B cell (primary cell): Measurements from ENCODE around the gene C2orf92. TPM values are rescaled to one million over a fixed set of nuclear protein-coding genes. Genes with fewer than 3 reads are reported as not detected.
"Not testable (repeated sequence)": the region's sequence is repeated elsewhere in the genome, so short reads cannot be mapped to it uniquely, and the experiment has no call there.

Source experiments
- ATAC-seq: fragments of 200-7000 bp; cut with Tn5 transposase; one replicate; pipeline ENCODE4 v1.10.0; 2021; ENCODE audit warnings: low read depth, mild to moderate bottlenecking, moderate number of reproducible peaks, moderate library complexity
- CTCF ChIA-PET: fragments of 350-600 bp; sonication (Branson Sonifier 250); formaldehyde crosslinking; loops from one replicate; lab custom pipeline; 2021; ENCODE audit warnings: antibody characterized with exemption, inconsistent platforms; lab: Charles Lee
- POLR2A ChIA-PET: fragments of 350-600 bp; sonication (Branson Sonifier 250); formaldehyde crosslinking; loops from one replicate; lab custom pipeline; 2021; ENCODE audit warnings: antibody characterized with exemption; lab: Charles Lee
- DNase-seq: peaks from one replicate; pipeline ENCODE4 v3.0.0; 2013
- H2AFZ ChIP-seq: 2 replicates; pipeline ENCODE4 v1.6.1; 2012; ENCODE audit warnings: mild to moderate bottlenecking, low read depth, low read length; ENCODE audit not compliant: insufficient read depth, poor library complexity, severe bottlenecking
- H3K27ac ChIP-seq, 2 donors: 1 replicate in 1 of 2; 2 replicates in 1 of 2; pipeline ENCODE4 v1.5.1; 2012 to 2013; ENCODE audit warnings: low read length in 2 of 2, mild to moderate bottlenecking in 2 of 2, moderate library complexity in 1 of 2
- H3K27me3 ChIP-seq, 4 experiments: fragments of 200-600 bp in 1 of 4; sonication (generic) in 1 of 4; replicated peaks in 1 of 4; 1 replicate in 2 of 4; 2 replicates in 2 of 4; pipeline versions ENCODE4 v1.6.1 to v1.7.0; 2013 to 2016; ENCODE audit warnings: low read length in 3 of 4, mild to moderate bottlenecking in 2 of 4, mixed read lengths in 1 of 4, moderate library complexity in 1 of 4; ENCODE audit not compliant: insufficient read depth in 4 of 4, control insufficient read depth in 3 of 4; ENCODE audit errors: control extremely low read depth in 1 of 4
- H3K36me3 ChIP-seq, 2 experiments: replicated peaks in 1 of 2; 1 replicate in 1 of 2; 2 replicates in 1 of 2; pipeline versions ENCODE4 v1.6.1 to v1.7.1; 2013; ENCODE audit warnings: low read length in 1 of 2; ENCODE audit not compliant: insufficient read depth in 2 of 2, control insufficient read depth in 1 of 2; ENCODE audit errors: control extremely low read depth in 1 of 2, extremely low read depth in 1 of 2
- H3K4me1 ChIP-seq, 2 donors: fragments of 200-600 bp in 1 of 2; sonication (generic) in 1 of 2; 1 replicate in 1 of 2; 2 replicates in 1 of 2; pipeline versions ENCODE4 v1.5.1 to v1.6.1; 2013 to 2017; ENCODE audit warnings: low read length in 2 of 2; ENCODE audit not compliant: control insufficient read depth in 2 of 2, insufficient read depth in 2 of 2
- H3K4me2 ChIP-seq: replicated peaks from 2 replicates; pipeline ENCODE3; 2012; ENCODE audit warnings: mild to moderate bottlenecking, low read depth, low read length; ENCODE audit not compliant: poor library complexity, severe bottlenecking
- H3K4me3 ChIP-seq, 5 experiments: fragments of 200-600 bp in 1 of 5; sonication (generic) in 1 of 5; 1 replicate in 3 of 5; 2 replicates in 2 of 5; pipeline versions ENCODE4 v1.5.1 to v1.7.0; 2011 to 2016; ENCODE audit warnings: low read length in 4 of 5, mild to moderate bottlenecking in 4 of 5, low read depth in 2 of 5, control low read depth in 1 of 5, moderate library complexity in 1 of 5; ENCODE audit not compliant: insufficient read depth in 1 of 5; ENCODE audit errors: control extremely low read depth in 1 of 5, extremely low read depth in 1 of 5
- H3K79me2 ChIP-seq: fragments of 200-600 bp; sonication (generic); one replicate; pipeline ENCODE4 v1.6.0; 2016; ENCODE audit warnings: low read length; ENCODE audit not compliant: control insufficient read depth, insufficient read depth
- H3K9ac ChIP-seq: fragments of 200-600 bp; sonication (generic); 2 replicates; pipeline ENCODE4 v1.6.1; 2017; ENCODE audit warnings: mild to moderate bottlenecking, low read length, moderate library complexity
- H3K9me3 ChIP-seq, 3 donors: one replicate each; pipeline versions ENCODE4 v1.6.1 to v1.7.1; 2013; ENCODE audit warnings: low read length in 2 of 3; ENCODE audit not compliant: control insufficient read depth in 2 of 3, insufficient read depth in 1 of 3; ENCODE audit errors: control extremely low read depth in 1 of 3
- H4K20me1 ChIP-seq: 2 replicates; pipeline ENCODE4 v1.6.0; 2012; ENCODE audit warnings: mild to moderate bottlenecking, low read length; ENCODE audit not compliant: insufficient read depth, control insufficient read depth, poor library complexity, severe bottlenecking
- H3K27ac Mint-ChIP-seq: one replicate; pipeline ENCODE4 v1.8.0; 2021; ENCODE audit warnings: mixed read lengths
- H3K27me3 Mint-ChIP-seq: one replicate; pipeline ENCODE4 v1.8.0; 2021; ENCODE audit warnings: mixed read lengths
- H3K4me1 Mint-ChIP-seq: one replicate; pipeline ENCODE4 v1.8.0; 2021; ENCODE audit warnings: mixed read lengths
- H3K4me3 Mint-ChIP-seq: one replicate; pipeline ENCODE4 v1.8.0; 2021; ENCODE audit warnings: mixed read lengths
- H3K9me3 Mint-ChIP-seq: one replicate; pipeline ENCODE4 v1.8.0; 2022; ENCODE audit warnings: mixed read lengths; ENCODE audit not compliant: insufficient read depth
- CTCF ChIP-seq: fragments of 200-600 bp; IDR thresholded peaks from one replicate; pipeline ENCODE4 v1.8.0; 2022; ENCODE audit warnings: antibody characterized with exemption, mild to moderate bottlenecking
- EZH2 ChIP-seq: IDR thresholded peaks from 2 replicates; pipeline ENCODE4 v1.6.1; 2012; ENCODE audit warnings: borderline replicate concordance, low read depth, mild to moderate bottlenecking, moderate library complexity, low read length; ENCODE audit not compliant: insufficient read depth, poor library complexity, severe bottlenecking
- WGBS: methylation state at CpG from one replicate; pipeline ENCODE4 v1.1.5; 2013; ENCODE audit warnings: missing lambda C conversion rate; ENCODE audit not compliant: insufficient coverage; 5-methylcytosine and 5-hydroxymethylcytosine counted together
- intact Hi-C: fragments of 100-400 bp; cut with micrococcal nuclease; formaldehyde crosslinking; loops from one replicate; pipeline ENCODE4 v1.10.0; 2022
- polyA plus RNA-seq: library from polyadenylated mRNA; depleted of rRNA; stranded (reverse); fragments of >200 nt; gene quantifications from 2 replicates; pipeline ENCODE4 v1.2.3, GENCODE V29; 2012
- total RNA-seq, 2 donors: library from RNA; stranded (reverse); fragments of 120-200 nt in 1 of 2; gene quantifications; 1 replicate in 1 of 2; 2 replicates in 1 of 2; pipeline versions ENCODE4 v1.2.3 to v1.2.4, GENCODE V29; 2013 to 2022

Gene C2orf92
- total and polyA plus RNA-seq, 2 donors (not counting 1 experiment from before 2014, with no cell fraction given): 15.3 to 18.9 TPM

GRCh38 chr2:97677480-97677879 is 8.0 kb downstream of the C2orf92 start:
- no peak overlapping the region for H3K4me3 Mint-ChIP-seq
- TF ChIP-seq EZH2: no peak
- no peak for TF ChIP-seq CTCF
- H3K27ac ChIP-seq: no peak overlapping the region
- no peaks in the 10 kb centered on the region for H4K20me1 ChIP-seq
- H3K9me3 ChIP-seq: peaks cover 0 to 5% (median 0%) of the 10 kb centered on the region in 3 donors
- peaks cover 0 to 5% of the 10 kb centered on the region in 2 donors for H3K4me1 ChIP-seq
- no peak overlapping the region for H3K4me3 ChIP-seq
- CTCF ChIA-PET: interaction anchor here (0.7 to 1.6 kb wide), 2 partner anchors 20 to 1149 kb away, joined by 4 to 5 read pairs; no protein-coding TSS in a partner anchor
- intact Hi-C loops: no loop called here
- no peak overlapping the region for H2AFZ ChIP-seq
- no peaks in the 10 kb centered on the region for H3K27me3 ChIP-seq
- no peak overlapping the region for H3K27ac Mint-ChIP-seq
- no peaks in the 10 kb centered on the region for H3K27me3 Mint-ChIP-seq
- no peaks in the 10 kb centered on the region for H3K36me3 ChIP-seq
- no CpG with 5 or more reads among the region's 2 CpGs for WGBS
- POLR2A ChIA-PET: no interaction called here
- no peaks in the 10 kb centered on the region for H3K79me2 ChIP-seq
- no peak overlapping the region for H3K4me2 ChIP-seq
- no peak for DNase-seq
- peaks cover 2% of the 10 kb centered on the region for H3K4me1 Mint-ChIP-seq
- no peak overlapping the region for H3K9ac ChIP-seq
- H3K9me3 Mint-ChIP-seq: no peaks in the 10 kb centered on the region
- no peak for ATAC-seq

GRCh38 chr2:97678298-97678697 is 8.8 kb downstream of the C2orf92 start:
- no peak overlapping the region for H3K27ac Mint-ChIP-seq
- H3K27me3 Mint-ChIP-seq: no peaks in the 10 kb centered on the region
- no peak overlapping the region for H3K4me3 Mint-ChIP-seq
- H3K27me3 ChIP-seq: no peaks in the 10 kb centered on the region
- no peaks in the 10 kb centered on the region for H4K20me1 ChIP-seq
- ChIA-PET POLR2A (no interaction called here), CTCF (interaction anchor here (0.7 kb wide), 1 partner anchor 1150 kb away, joined by 4 read pairs; no protein-coding TSS in a partner anchor)
- peaks cover 0 to 5% of the 10 kb centered on the region in 2 donors for H3K4me1 ChIP-seq
- DNase-seq: no peak
- H3K9ac ChIP-seq: no peak overlapping the region
- H2AFZ ChIP-seq: no peak overlapping the region
- no peaks in the 10 kb centered on the region for H3K79me2 ChIP-seq
- no CpG with 5 or more reads among the region's 1 CpG for WGBS
- no peak overlapping the region for H3K27ac ChIP-seq
- no peak overlapping the region for H3K4me3 ChIP-seq
- peaks cover 2% of the 10 kb centered on the region for H3K4me1 Mint-ChIP-seq
- H3K9me3 ChIP-seq: peaks cover 0 to 5% (median 0%) of the 10 kb centered on the region in 3 donors
- TF ChIP-seq EZH2: no peak
- TF ChIP-seq CTCF: no peak
- H3K9me3 Mint-ChIP-seq: no peaks in the 10 kb centered on the region
- intact Hi-C loops: no loop called here
- H3K36me3 ChIP-seq: no peaks in the 10 kb centered on the region
- no peak overlapping the region for H3K4me2 ChIP-seq
- ATAC-seq: no peak

- H3K4me2 ChIP-seq, H3K9me3 ChIP-seq, H3K4me1 ChIP-seq, ATAC-seq, H2AFZ ChIP-seq, H3K27me3 Mint-ChIP-seq, H3K9me3 Mint-ChIP-seq, H3K9ac ChIP-seq, POLR2A ChIA-PET, H3K27ac Mint-ChIP-seq, H4K20me1 ChIP-seq, intact Hi-C loops, H3K79me2 ChIP-seq, H3K27me3 ChIP-seq, H3K4me1 Mint-ChIP-seq, DNase-seq, H3K4me3 ChIP-seq, H3K27ac ChIP-seq, H3K4me3 Mint-ChIP-seq, H3K36me3 ChIP-seq: not testable (repeated sequence)
- CTCF ChIA-PET: interaction anchor here (0.7 kb wide), 1 partner anchor 9 kb away, joined by 5 read pairs; no protein-coding TSS in a partner anchor
- 67% methylated on average over 1 of the region's 3 CpGs for WGBS
Measured at GRCh38 chr2:97687235-97687634, 17.7 kb downstream of the C2orf92 start.
